NCI-H1694 treated with DMSO at 0.1 percent for 48 hours (cell line): Measurements from ENCODE around the gene UGT1A7.
"Not testable (repeated sequence)": the region's sequence is repeated elsewhere in the genome, so short reads cannot be mapped to it uniquely, and the experiment has no call there.

Experiments
- DNase-seq: peaks from one replicate; lab custom pipeline; 2025; lab: John Stamatoyannopoulos, UW

UGT1A7 gene

GRCh38 chr2:233680361-233681045 lies 1.2 kb upstream of the UGT1A7 start:
- peak; percentile 17 for DNase-seq

- no peak for DNase-seq
Observed at GRCh38 chr2:233684640-233685039, 2.9 kb downstream of the UGT1A7 start.

GRCh38 chr2:233686928-233687327 lies 5.2 kb downstream of the UGT1A7 start:
- no peak for DNase-seq

GRCh38 chr2:233688341-233688740 lies 6.6 kb downstream of the UGT1A7 start:
- no peak for DNase-seq

GRCh38 chr2:233689031-233689430 lies 7.3 kb downstream of the UGT1A7 start:
- no peak for DNase-seq

GRCh38 chr2:233689501-233689900 lies 7.8 kb downstream of the UGT1A7 start:
- DNase-seq: no peak

GRCh38 chr2:233690444-233690843 lies 8.7 kb downstream of the UGT1A7 start:
- DNase-seq: no peak

GRCh38 chr2:233691443-233692433 lies 10.0 kb downstream of the UGT1A7 start:
- DNase-seq: no peak

GRCh38 chr2:233692648-233693047 lies 10.9 kb downstream of the UGT1A7 start, which contains the start of gene UGT1A6:
Gene UGT1A6 (plus strand): TSS chr2:233692890. CDS start chr2:233693005, 115 bp downstream.
- DNase-seq: no peak

GRCh38 chr2:233693963-233694362 lies 12.3 kb downstream of the UGT1A7 start:
- no peak for DNase-seq

- DNase-seq: no peak
Observed at GRCh38 chr2:233698740-233699139, 17.0 kb downstream of the UGT1A7 start.

GRCh38 chr2:233699424-233700027 lies 17.8 kb downstream of the UGT1A7 start:
- no peak for DNase-seq

- no peak for DNase-seq
Observed at GRCh38 chr2:233700028-233700635, 18.4 kb downstream of the UGT1A7 start.

GRCh38 chr2:233700842-233701241 lies 19.1 kb downstream of the UGT1A7 start:
- not testable (repeated sequence) for DNase-seq

GRCh38 chr2:233702238-233702637 lies 20.5 kb downstream of the UGT1A7 start:
- no peak for DNase-seq

GRCh38 chr2:233705911-233706506 lies 24.3 kb downstream of the UGT1A7 start:
- no peak for DNase-seq

- DNase-seq: no peak
Observed at GRCh38 chr2:233706720-233707119, 25.0 kb downstream of the UGT1A7 start.

GRCh38 chr2:233707940-233708644 lies 26.4 kb downstream of the UGT1A7 start:
- DNase-seq: no peak

- DNase-seq: no peak
Observed at GRCh38 chr2:233708942-233709341, 27.2 kb downstream of the UGT1A7 start.

GRCh38 chr2:233711312-233712008 lies 29.8 kb downstream of the UGT1A7 start:
- peak; percentile 54 for DNase-seq
